AG10803 (cell line): ENCODE results near the gene SLC25A23.

ENCODE experiments used
- DNase-seq: peaks from one replicate; pipeline ENCODE4 v3.0.0; 2010; ENCODE audit warnings: low read depth
- H3K4me3 ChIP-seq: 2 replicates; pipeline ENCODE4 v1.5.1; 2011; ENCODE audit warnings: mild to moderate bottlenecking, low read length, control low read depth
- CTCF ChIP-seq: conservative IDR thresholded peaks from 2 replicates; pipeline ENCODE4 v1.5.1; 2011; ENCODE audit warnings: mild to moderate bottlenecking, low read length, control low read depth, inconsistent platforms

Gene SLC25A23

DNA sequence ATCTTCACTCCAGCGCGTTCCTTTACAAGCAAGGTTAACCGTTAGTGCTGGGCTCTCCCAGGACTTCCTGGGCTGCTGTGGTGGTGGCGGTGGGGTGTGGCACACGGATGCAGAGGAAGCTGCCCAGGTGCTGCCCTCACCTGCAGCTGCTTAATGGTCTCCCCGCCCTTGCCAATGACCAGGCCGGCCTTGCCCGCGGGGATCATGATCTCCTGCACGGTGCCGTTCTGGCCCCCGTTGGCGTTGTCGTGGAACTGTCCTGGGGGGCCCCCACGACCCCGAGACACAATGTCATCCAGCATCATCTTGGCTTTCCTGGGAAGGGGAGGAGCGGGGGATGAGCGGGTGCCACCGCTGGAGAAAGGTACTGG lies 41.0 kb downstream of the SLC25A23 start:
- no peak overlapping the region for H3K4me3 ChIP-seq
- no peak for DNase-seq
- no peak for TF ChIP-seq CTCF

DNA sequence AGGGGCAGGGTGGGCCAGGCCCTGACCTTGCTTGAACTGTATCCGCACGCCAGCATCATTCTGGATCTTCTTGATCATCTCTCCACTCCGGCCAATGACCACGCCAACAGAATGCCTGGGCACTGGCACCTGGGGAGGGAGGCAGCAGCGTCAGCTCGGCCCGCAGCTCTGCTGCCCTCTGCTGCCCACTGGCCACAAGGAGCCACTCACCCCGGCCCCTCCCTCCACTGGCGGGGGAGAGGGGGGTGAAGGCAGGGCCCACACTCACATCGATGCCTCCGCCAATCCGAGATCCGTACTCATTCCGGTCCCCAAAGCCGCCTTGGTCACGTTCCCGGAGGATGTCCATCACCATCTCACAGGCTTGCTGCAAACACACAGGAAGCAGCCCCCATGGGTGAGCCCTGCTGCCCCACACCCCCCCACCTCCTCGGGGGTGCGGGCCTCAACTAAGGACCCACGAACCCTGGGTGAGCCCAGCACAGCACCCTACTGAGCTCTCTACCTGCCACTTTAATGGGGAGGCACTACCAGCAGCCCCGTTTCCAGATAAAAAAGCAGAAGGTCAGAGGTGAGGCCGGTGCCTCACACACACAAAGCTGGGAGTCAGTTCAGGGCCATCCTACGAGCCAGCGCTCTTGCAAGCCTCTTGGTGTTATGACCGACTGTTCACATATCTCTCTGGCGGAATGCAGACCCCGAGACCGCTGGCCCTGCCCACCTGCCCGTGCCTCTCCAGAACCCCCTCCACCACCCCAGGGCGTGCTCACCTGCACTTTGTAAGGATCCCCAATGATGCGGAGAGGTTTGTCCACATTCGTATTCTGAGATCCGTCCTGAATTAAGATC lies 41.7 kb downstream of the SLC25A23 start:
- peak; percentile 13 for DNase-seq
- H3K4me3 ChIP-seq = no peak overlapping the region
- peak; percentile 38 for TF ChIP-seq CTCF

GRCh38 chr19:6416658-6417405 lies 42.8 kb downstream of the SLC25A23 start:
- no peak overlapping the region for H3K4me3 ChIP-seq
- no peak for TF ChIP-seq CTCF
- no peak for DNase-seq

DNA sequence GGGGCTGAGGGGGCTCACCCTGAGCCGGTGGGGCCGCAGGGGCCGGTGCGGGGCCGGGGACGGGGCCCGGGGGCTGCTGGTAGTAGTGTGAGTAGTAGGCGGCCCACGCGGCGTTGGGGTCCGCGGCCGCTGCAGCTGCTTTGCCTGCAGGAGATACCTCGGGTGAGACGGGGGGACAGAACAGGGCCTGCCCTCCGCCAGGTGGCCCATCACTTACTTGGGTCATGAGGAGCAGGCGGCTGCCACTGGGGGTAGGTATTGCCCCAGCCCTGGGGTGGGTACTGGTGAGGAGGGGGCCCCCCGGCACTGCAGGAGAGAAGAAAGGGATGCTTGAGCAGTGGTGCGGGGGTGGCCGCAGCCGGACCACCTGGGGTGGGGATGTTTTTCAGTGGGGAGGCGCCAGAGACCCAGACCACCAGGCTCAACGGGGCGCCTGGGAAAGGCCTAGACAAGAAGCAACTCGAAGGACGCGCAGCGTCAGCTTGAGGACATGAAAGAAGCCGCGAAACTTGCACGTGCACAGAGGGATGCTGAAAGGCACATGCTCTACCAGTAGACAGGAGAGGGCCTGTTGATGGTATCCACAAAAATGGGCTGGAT lies 43.9 kb downstream of the SLC25A23 start:
- no peak overlapping the region for H3K4me3 ChIP-seq
- no peak for DNase-seq
- TF ChIP-seq CTCF = no peak

DNA sequence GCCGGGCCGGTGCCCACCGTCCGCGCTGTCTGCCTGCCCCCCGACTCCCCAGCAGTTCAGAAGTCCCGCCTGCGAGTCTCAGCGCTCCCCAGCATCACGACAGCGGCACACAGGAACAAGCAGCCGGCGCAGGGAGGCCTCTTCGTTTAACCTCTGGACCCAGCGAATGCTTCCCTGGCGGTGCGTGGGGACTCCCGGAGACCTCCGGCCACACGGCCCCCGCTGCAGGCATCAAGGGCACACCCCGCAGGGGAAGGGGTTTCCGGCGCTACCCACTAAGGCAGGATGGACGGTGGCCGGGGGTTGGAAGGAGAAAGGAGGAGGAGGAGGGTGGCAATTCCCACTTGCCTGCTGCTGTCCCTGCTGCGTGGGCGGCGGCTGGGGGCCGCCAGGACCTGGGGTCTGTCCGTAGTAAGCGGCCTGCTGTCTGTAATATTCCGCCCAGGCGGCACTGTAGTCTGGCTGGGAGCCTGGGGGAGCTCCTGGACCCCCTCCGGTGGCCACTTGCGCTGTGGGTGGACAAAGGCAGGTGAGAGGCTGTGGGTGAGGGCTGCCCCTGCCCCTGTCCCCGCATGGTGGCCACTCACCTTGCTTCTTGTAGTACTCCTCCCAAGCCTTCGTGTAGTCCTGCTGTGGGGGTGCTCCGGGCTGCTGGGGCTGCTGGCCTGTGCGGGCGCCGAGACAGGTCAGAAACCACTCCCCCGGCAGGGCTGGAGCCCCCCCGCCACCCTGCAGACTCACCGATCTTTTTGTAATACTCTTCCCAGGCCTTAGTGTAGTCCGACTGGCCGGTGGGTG lies 44.6 kb downstream of the SLC25A23 start:
- H3K4me3 ChIP-seq = no peak overlapping the region
- DNase-seq = no peak
- no peak for TF ChIP-seq CTCF

GRCh38 chr19:6413721-6414643 lies 45.6 kb downstream of the SLC25A23 start:
- no peak for DNase-seq
- TF ChIP-seq CTCF = no peak
- no peak overlapping the region for H3K4me3 ChIP-seq
